GM21515 (cell line): ENCODE data around the gene REPS1.

Experiments
- ATAC-seq: cut with Tn5 transposase; IDR thresholded peaks from one replicate; pipeline ENCODE4 v1.9.1; 2021; ENCODE audit not compliant: unreplicated experiment

REPS1 gene

DNA sequence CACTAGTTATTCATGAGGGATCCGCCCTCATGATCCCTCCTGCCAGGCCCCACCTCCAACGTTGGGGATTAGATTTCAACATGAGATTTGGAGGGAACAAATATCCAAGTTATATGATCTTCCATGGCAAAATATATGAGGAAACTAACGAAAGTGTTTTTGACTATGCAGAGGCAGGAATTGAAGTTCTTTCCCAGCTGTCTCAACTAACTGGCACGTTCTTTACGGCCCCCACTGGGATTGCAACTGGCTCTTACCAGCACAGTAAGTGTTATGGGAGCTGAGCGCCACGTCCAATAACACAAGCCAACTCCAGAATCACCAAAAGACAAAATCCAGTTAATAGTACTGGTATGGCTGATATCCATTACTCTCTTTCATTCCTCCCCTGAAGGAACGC, 125.6 kb downstream of the REPS1 start:
- ATAC-seq, result no peak

DNA sequence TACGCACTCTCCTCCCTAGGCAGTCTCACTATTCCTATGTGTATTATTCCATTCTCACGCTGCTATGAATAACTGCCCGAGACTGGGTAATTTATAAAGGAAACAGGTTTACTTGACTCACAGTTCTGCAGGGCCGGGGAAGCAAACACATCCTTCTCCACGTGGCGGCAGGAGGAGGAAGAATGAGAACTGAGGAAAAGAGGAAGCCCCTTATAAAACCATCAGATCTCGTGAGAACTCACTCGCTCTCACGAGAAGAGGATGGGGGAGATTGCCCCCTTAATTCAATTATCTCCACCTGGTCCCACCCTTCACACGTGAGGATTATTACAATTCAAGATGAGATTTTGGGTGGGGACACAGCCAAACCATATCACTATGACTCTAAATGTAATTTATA, 130.3 kb downstream of the REPS1 start:
- no peak for ATAC-seq

DNA sequence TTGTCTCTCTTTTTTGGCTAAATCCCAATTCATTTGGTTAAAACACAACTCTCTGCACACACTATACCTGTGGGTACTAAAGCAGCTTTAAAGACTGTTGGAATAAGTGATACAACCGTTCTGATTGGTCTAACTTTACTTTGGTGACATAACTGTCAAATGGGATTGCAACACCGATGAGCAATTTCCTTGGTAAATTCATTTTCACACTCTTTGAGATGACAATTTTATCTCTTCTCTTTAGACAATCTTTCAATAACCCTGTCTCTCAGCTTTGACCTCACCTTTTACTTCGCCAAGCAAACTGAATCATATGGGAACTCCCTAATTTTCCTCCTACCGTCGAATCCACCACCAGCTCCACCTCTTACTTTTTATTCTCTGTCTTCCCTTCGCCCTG, 131.4 kb downstream of the REPS1 start:
- ATAC-seq, result no peak
